Hepatocyte (in vitro differentiated cells): ENCODE results near the gene DAAM2.

Source experiments
- EZH2 ChIP-seq: fragments of 200-600 bp; sonication (generic); IDR thresholded peaks from 2 replicates; pipeline ENCODE4 v1.6.1; 2016; ENCODE audit warnings: antibody characterized with exemption, mild to moderate bottlenecking, borderline replicate concordance
- EZH2phosphoT487 ChIP-seq: fragments of 200-600 bp; sonication (generic); IDR thresholded peaks from one replicate; pipeline ENCODE4 v1.6.1; 2018; ENCODE audit warnings: antibody characterized with exemption, mild to moderate bottlenecking, low read depth, moderate library complexity; ENCODE audit not compliant: unreplicated experiment, severe bottlenecking
- TF ChIP-seq, protein P1 (sequence below): fragments of 200-600 bp; sonication (generic); IDR thresholded peaks from 2 replicates; pipeline ENCODE4 v1.5.1; 2016; ENCODE audit warnings: antibody characterized with exemption, mild to moderate bottlenecking; ENCODE audit not compliant: poor library complexity

DNA sequence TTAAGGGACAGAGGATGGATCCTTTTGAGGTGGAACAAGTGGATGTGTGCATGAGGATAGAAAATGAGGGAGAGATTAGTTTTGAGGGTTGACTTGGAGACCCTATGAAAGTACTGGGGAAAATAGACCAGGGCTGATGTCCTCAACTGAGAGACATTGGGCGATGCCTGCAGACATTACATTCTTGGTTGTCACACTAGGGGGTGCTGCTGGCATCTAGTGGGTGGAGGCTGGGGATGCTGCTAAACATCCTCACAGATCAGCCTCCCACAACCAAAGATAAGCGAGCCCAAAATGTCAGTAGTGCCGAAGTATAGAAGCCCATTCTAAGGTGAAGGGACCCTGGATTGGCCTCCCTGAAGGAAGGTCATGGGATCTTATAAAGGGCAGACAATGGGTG lies 78.8 kb downstream of the DAAM2 start:
- TF ChIP-seq, protein P1, sequence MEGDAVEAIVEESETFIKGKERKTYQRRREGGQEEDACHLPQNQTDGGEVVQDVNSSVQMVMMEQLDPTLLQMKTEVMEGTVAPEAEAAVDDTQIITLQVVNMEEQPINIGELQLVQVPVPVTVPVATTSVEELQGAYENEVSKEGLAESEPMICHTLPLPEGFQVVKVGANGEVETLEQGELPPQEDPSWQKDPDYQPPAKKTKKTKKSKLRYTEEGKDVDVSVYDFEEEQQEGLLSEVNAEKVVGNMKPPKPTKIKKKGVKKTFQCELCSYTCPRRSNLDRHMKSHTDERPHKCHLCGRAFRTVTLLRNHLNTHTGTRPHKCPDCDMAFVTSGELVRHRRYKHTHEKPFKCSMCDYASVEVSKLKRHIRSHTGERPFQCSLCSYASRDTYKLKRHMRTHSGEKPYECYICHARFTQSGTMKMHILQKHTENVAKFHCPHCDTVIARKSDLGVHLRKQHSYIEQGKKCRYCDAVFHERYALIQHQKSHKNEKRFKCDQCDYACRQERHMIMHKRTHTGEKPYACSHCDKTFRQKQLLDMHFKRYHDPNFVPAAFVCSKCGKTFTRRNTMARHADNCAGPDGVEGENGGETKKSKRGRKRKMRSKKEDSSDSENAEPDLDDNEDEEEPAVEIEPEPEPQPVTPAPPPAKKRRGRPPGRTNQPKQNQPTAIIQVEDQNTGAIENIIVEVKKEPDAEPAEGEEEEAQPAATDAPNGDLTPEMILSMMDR = no peak
- TF ChIP-seq EZH2 (no peak), EZH2phosphoT487 (no peak)
